ENCODE measurements around the gene CX3CR1. TPM values are rescaled to one million over a fixed set of nuclear protein-coding genes. Genes with fewer than 3 reads are reported as not detected.

CX3CR1 gene
- total and polyA plus RNA-seq, 10 of the 15 experiments (the other 5 are each of a cell fraction or from before 2014, with no cell fraction given): 0.05 to 0.53 (median 0.15) TPM

DNA sequence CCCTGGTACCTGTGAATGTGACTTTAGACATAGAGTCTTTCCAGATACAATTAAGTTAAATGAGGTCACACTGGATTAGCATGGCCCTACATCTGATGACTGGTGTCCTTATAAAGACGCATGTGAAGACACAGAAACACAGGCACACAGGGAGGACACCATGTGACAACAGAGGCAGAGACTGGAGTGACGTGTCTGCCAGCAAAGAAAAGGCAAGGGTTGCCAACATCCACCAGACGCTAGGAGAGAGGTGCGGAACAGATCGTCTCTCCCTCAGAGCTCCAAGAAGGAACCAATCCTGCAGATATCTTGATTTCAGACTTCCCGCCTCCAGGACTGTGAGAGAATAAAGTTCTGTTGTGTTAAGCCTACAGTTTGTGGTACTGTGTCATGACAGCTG lies 42.8 kb downstream of the CX3CR1 start:
- H3K4me3 ChIP-seq: no peak overlapping the region
- H3K4me2 ChIP-seq (ENCODE audit: control insufficient read depth, insufficient read depth): no peak overlapping the region
- ChIA-PET SMC1A (ENCODE audit: uncharacterized antibody, unreplicated experiment) (interaction anchor here (1.1 to 1.4 kb wide), 2 partner anchors 51 to 54 kb away, joined by 3 read pairs; no protein-coding TSS in a partner anchor), RAD21 (ENCODE audit: unreplicated experiment) (interaction anchor here (1.2 kb wide), 2 partner anchors 19 to 51 kb away, joined by 3 to 5 read pairs; no protein-coding TSS in a partner anchor), POLR2A (no interaction called here), CTCF (interaction anchor here (1.1 kb wide), 1 partner anchor 47 kb away, joined by 3 read pairs; no protein-coding TSS in a partner anchor)
- peaks cover 3 to 15% of the 10 kb centered on the region in 2 experiments for H3K27me3 ChIP-seq (replicated peaks in 1 of 2; ENCODE audit: control insufficient read depth in 2 of 2, insufficient read depth in 2 of 2, low read length in 1 of 2)
- DNase-seq (ENCODE audit: low read depth, low spot score) (no peak), FAIRE-seq (no peak), ATAC-seq (no peak)
- H3K9ac ChIP-seq (ENCODE audit: control insufficient read depth, insufficient read depth, low read length): no peak overlapping the region
- no peaks in the 10 kb centered on the region for H3K9me3 ChIP-seq (replicated peaks; ENCODE audit: control insufficient read depth, insufficient read depth, low read length)
- intact Hi-C loops (cut with micrococcal nuclease; ENCODE audit: unreplicated experiment): no loop called here
- H4K20me1 ChIP-seq (ENCODE audit: control insufficient read depth, insufficient read depth): no peaks in the 10 kb centered on the region
- TF ChIP-seq RAD51 (IDR thresholded peaks at IDR 0.05) (no peak), NBN (IDR thresholded peaks at IDR 0.05) (no peak), LARP7 (IDR thresholded peaks at IDR 0.05) (no peak), POLR2AphosphoS5 (IDR thresholded peaks at IDR 0.05; ENCODE audit: low read length) (no peak), RUNX3 (IDR thresholded peaks at IDR 0.05; ENCODE audit: low read length) (no peak)
- TF ChIP-seq, protein P1, sequence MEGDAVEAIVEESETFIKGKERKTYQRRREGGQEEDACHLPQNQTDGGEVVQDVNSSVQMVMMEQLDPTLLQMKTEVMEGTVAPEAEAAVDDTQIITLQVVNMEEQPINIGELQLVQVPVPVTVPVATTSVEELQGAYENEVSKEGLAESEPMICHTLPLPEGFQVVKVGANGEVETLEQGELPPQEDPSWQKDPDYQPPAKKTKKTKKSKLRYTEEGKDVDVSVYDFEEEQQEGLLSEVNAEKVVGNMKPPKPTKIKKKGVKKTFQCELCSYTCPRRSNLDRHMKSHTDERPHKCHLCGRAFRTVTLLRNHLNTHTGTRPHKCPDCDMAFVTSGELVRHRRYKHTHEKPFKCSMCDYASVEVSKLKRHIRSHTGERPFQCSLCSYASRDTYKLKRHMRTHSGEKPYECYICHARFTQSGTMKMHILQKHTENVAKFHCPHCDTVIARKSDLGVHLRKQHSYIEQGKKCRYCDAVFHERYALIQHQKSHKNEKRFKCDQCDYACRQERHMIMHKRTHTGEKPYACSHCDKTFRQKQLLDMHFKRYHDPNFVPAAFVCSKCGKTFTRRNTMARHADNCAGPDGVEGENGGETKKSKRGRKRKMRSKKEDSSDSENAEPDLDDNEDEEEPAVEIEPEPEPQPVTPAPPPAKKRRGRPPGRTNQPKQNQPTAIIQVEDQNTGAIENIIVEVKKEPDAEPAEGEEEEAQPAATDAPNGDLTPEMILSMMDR (IDR thresholded peaks at IDR 0.05 in 2 of 3, conservative IDR thresholded peaks at IDR 0.05 in 1 of 3; ENCODE audit: control insufficient read depth in 2 of 3, extremely low read depth in 1 of 3, insufficient read depth in 1 of 3, low read depth in 3 of 3, low read length in 3 of 3): no peak
- TF ChIP-seq, protein P2, sequence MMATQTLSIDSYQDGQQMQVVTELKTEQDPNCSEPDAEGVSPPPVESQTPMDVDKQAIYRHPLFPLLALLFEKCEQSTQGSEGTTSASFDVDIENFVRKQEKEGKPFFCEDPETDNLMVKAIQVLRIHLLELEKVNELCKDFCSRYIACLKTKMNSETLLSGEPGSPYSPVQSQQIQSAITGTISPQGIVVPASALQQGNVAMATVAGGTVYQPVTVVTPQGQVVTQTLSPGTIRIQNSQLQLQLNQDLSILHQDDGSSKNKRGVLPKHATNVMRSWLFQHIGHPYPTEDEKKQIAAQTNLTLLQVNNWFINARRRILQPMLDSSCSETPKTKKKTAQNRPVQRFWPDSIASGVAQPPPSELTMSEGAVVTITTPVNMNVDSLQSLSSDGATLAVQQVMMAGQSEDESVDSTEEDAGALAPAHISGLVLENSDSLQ (IDR thresholded peaks at IDR 0.05): no peak
- WGBS (ENCODE audit: insufficient coverage, insufficient replicate concordance, low lambda C conversion rate, missing lambda C conversion rate): 52% methylated on average over 6 of the region's 6 CpGs
- no peaks in the 10 kb centered on the region for H3K36me3 ChIP-seq (ENCODE audit: control insufficient read depth in 2 of 2, insufficient read depth in 2 of 2, low read length in 1 of 2)
- H2AFZ ChIP-seq (ENCODE audit: control insufficient read depth, low read depth, low read length): no peak overlapping the region
- in situ Hi-C loops (cut with MboI): no loop called here
- H3K27ac ChIP-seq (ENCODE audit: control insufficient read depth, insufficient read depth): no peak overlapping the region
- no peaks in the 10 kb centered on the region for H3K79me2 ChIP-seq (ENCODE audit: control insufficient read depth, insufficient read depth, low read length)
- no TSS peak for BruUV-seq (replicated peaks)
- no peaks in the 10 kb centered on the region for H3K4me1 ChIP-seq (ENCODE audit: control insufficient read depth, insufficient read depth, low read length)
